ENCODE results near the gene PLEKHG5. TPM values are rescaled to one million over a fixed set of nuclear protein-coding genes. Genes with fewer than 3 reads are reported as not detected.

Gene PLEKHG5
- total RNA-seq, 1 experiment from 2014 or later = 42.8 TPM

DNA sequence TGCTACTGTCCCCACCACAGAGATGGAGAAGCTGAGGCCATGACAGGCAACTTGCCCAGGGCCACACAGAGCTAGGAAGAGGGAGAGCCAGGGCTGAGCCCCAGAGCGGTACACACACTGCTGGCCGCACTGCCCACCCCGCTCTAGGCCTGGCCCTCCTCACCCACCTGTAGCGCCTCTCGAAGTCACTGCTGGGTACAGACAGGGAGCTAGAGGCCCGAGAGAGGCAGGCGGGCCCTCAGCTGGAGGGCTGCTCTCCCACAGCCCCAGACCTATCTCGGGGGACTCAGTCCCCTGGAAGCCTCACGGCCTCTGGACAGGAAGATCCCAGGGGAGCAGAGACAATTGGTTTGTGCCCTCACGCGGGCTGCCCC lies 17.3 kb upstream of the PLEKHG5 start:
- ChIA-PET CTCF (no interaction called here), POLR2A (ENCODE audit: unreplicated experiment) (no interaction called here)
- Histone ChIP-seq H3K9ac (ENCODE audit: low read length) (no peak overlapping the region), H3K79me2 (ENCODE audit: low read length) (no peaks in the 10 kb centered on the region), H3K27me3 (ENCODE audit: low read length) (no peaks in the 10 kb centered on the region), H3K4me2 (ENCODE audit: low read length) (no peak overlapping the region), H3F3A (ENCODE audit: low read length, unreplicated experiment) (no peaks in the 10 kb centered on the region), H3K27ac (ENCODE audit: low read length) (no peak overlapping the region), H3K9me2 (replicated peaks; ENCODE audit: low read length) (no peaks in the 10 kb centered on the region), H3K9me3 (ENCODE audit: low read length) (no peaks in the 10 kb centered on the region), H4K20me1 (ENCODE audit: low read length) (no peaks in the 10 kb centered on the region), H3K4me3 (ENCODE audit: low read length) (no peak overlapping the region), H3K4me1 (ENCODE audit: insufficient read depth, low read length) (no peaks in the 10 kb centered on the region), H3K36me3 (ENCODE audit: low read depth, low read length) (no peaks in the 10 kb centered on the region), H2AFZ (ENCODE audit: low read length) (no peak overlapping the region)
- no peak for DNase-seq
- intact Hi-C loops (cut with micrococcal nuclease) = no loop called here
- ATAC-seq = no peak
- BruUV-seq (replicated peaks) = no TSS peak
- TF ChIP-seq, protein P1, sequence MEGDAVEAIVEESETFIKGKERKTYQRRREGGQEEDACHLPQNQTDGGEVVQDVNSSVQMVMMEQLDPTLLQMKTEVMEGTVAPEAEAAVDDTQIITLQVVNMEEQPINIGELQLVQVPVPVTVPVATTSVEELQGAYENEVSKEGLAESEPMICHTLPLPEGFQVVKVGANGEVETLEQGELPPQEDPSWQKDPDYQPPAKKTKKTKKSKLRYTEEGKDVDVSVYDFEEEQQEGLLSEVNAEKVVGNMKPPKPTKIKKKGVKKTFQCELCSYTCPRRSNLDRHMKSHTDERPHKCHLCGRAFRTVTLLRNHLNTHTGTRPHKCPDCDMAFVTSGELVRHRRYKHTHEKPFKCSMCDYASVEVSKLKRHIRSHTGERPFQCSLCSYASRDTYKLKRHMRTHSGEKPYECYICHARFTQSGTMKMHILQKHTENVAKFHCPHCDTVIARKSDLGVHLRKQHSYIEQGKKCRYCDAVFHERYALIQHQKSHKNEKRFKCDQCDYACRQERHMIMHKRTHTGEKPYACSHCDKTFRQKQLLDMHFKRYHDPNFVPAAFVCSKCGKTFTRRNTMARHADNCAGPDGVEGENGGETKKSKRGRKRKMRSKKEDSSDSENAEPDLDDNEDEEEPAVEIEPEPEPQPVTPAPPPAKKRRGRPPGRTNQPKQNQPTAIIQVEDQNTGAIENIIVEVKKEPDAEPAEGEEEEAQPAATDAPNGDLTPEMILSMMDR (conservative IDR thresholded peaks at IDR 0.05; ENCODE audit: low read depth, low read length) = no peak
- TF ChIP-seq EZH2phosphoT487 (IDR thresholded peaks at IDR 0.05; ENCODE audit: borderline replicate concordance, low read length) (no peak), EZH2 (IDR thresholded peaks at IDR 0.05; ENCODE audit: low read length, unreplicated experiment) (no peak)

DNA sequence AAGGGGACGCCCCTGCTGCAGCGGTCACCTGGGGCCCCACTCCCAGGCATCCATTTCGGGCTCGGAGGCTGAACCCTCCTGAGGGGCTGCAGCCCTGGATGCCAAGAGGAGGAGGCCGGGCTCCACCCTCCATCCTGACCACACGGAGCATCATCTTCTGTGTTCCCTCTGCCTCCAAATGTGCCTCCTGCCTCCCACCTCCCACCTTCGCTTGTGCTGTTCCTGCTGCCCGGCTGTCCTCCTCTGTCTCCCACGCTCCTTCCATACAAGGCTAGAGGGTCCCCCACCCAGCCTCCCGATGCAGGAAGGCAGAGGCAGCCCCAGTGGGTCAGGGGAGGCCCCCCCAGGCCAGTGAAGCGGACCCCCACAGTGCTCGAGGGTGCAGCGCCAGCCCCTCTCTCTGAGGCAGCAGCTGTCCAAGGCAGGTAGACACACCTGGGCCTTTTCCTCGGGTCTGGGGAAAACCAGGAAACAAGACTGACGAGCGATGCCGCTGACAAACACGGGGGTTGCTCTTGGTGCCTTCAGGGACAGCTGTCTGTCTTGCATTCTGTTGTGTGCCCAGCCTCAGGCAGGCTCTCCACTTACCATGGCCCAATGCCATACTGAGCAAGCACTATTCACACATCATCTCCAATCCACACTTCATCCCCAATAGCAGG lies 16.8 kb upstream of the PLEKHG5 start:
- Histone ChIP-seq H3K4me1 (ENCODE audit: insufficient read depth, low read length) (no peaks in the 10 kb centered on the region), H2AFZ (ENCODE audit: low read length) (no peak overlapping the region), H3K9me3 (ENCODE audit: low read length) (no peaks in the 10 kb centered on the region), H3K79me2 (ENCODE audit: low read length) (no peaks in the 10 kb centered on the region), H3K9ac (ENCODE audit: low read length) (no peak overlapping the region), H3K27ac (ENCODE audit: low read length) (no peak overlapping the region), H4K20me1 (ENCODE audit: low read length) (no peaks in the 10 kb centered on the region), H3K4me2 (ENCODE audit: low read length) (no peak overlapping the region), H3F3A (ENCODE audit: low read length, unreplicated experiment) (no peaks in the 10 kb centered on the region), H3K36me3 (ENCODE audit: low read depth, low read length) (no peaks in the 10 kb centered on the region), H3K4me3 (ENCODE audit: low read length) (no peak overlapping the region), H3K9me2 (replicated peaks; ENCODE audit: low read length) (no peaks in the 10 kb centered on the region), H3K27me3 (ENCODE audit: low read length) (no peaks in the 10 kb centered on the region)
- ChIA-PET CTCF (no interaction called here), POLR2A (ENCODE audit: unreplicated experiment) (no interaction called here)
- no TSS peak for BruUV-seq (replicated peaks)
- TF ChIP-seq EZH2 (IDR thresholded peaks at IDR 0.05; ENCODE audit: low read length, unreplicated experiment) (no peak), EZH2phosphoT487 (IDR thresholded peaks at IDR 0.05; ENCODE audit: borderline replicate concordance, low read length) (no peak)
- TF ChIP-seq, protein P1 (conservative IDR thresholded peaks at IDR 0.05; ENCODE audit: low read depth, low read length) = no peak
- ATAC-seq = peak; percentile 27
- intact Hi-C loops (cut with micrococcal nuclease) = no loop called here
- no peak for DNase-seq

DNA sequence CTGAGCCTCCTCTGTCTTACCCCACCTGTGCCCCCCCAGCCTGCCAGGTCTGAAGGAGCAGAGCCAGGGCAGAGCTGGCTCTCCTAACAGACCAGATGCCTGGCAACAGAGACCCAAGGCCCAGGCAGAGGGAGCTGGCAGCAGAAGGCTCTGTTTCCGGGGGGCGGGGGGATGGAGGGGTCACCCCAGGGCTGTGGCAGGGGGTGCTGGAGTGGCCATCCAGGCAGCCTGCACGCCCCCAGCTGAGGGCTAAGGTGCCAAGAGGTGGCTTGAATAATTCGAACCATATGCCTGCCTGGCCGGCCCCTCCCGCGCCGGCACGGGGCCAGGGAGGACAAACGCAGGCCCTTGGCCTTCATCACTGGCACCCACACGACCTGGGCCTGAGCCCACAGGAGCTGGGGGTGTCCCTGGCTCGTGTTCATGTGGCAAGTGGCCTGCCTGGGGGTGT lies 16.0 kb upstream of the PLEKHG5 start:
- Histone ChIP-seq H3K36me3 (ENCODE audit: low read depth, low read length) (no peaks in the 10 kb centered on the region), H3K27me3 (ENCODE audit: low read length) (no peaks in the 10 kb centered on the region), H2AFZ (ENCODE audit: low read length) (no peak overlapping the region), H3F3A (ENCODE audit: low read length, unreplicated experiment) (no peaks in the 10 kb centered on the region), H3K4me1 (ENCODE audit: insufficient read depth, low read length) (no peaks in the 10 kb centered on the region), H3K4me2 (ENCODE audit: low read length) (no peak overlapping the region), H3K9me3 (ENCODE audit: low read length) (no peaks in the 10 kb centered on the region), H3K79me2 (ENCODE audit: low read length) (no peaks in the 10 kb centered on the region), H3K9me2 (replicated peaks; ENCODE audit: low read length) (no peaks in the 10 kb centered on the region), H3K9ac (ENCODE audit: low read length) (no peak overlapping the region), H3K4me3 (ENCODE audit: low read length) (no peak overlapping the region), H4K20me1 (ENCODE audit: low read length) (no peaks in the 10 kb centered on the region), H3K27ac (ENCODE audit: low read length) (no peak overlapping the region)
- intact Hi-C loops (cut with micrococcal nuclease) = no loop called here
- BruUV-seq (replicated peaks) = no TSS peak
- no peak for ATAC-seq
- POLR2A ChIA-PET (ENCODE audit: unreplicated experiment) = interaction anchor here (0.6 kb wide), 1 partner anchor 72 kb away, joined by 4 read pairs; the partner anchor contains the start of gene ZBTB48
- TF ChIP-seq, protein P1 (conservative IDR thresholded peaks at IDR 0.05; ENCODE audit: low read depth, low read length) = no peak
- TF ChIP-seq EZH2 (IDR thresholded peaks at IDR 0.05; ENCODE audit: low read length, unreplicated experiment) (no peak), EZH2phosphoT487 (IDR thresholded peaks at IDR 0.05; ENCODE audit: borderline replicate concordance, low read length) (no peak)
- DNase-seq = no peak
- CTCF ChIA-PET = interaction anchor here (0.9 kb wide), 1 partner anchor 16 kb away, joined by 3 read pairs; no protein-coding TSS in a partner anchor

Data from PC-3 (cell line).